GM12878 (cell line): ENCODE data around the gene KLK13. TPM values are rescaled to one million over a fixed set of nuclear protein-coding genes. Genes with fewer than 3 reads are reported as not detected.

ENCODE experiments used
- ATAC-seq: fragments of 200-7000 bp; cut with Tn5 transposase; 3 replicates; pipeline ENCODE4 v1.9.1; 2020; ENCODE audit warnings: mild to moderate bottlenecking, moderate library complexity
- BruUV-seq: library from RNA; stranded (reverse); fragments of 400-500 nt; replicated peaks from 2 replicates; lab custom pipeline; 2021; lab: Mats Ljungman, UMichigan
- CTCF ChIA-PET: fragments of 300-600 bp; sonication (Branson Sonifier 250); formaldehyde crosslinking; extraction: SDS; loops from one replicate; lab custom pipeline; 2021; ENCODE audit warnings: inconsistent platforms; lab: Yijun Ruan, JAX
- POLR2A ChIA-PET: fragments of 350-600 bp; formaldehyde crosslinking; extraction: SDS; loops from one replicate; lab custom pipeline; 2021; ENCODE audit warnings: inconsistent platforms; lab: Charles Lee
- RAD21 ChIA-PET: fragments of 300-600 bp; sonication (Branson Sonifier 250); formaldehyde crosslinking; loops from one replicate; lab custom pipeline; 2023; ENCODE audit warnings: antibody characterized with exemption; ENCODE audit not compliant: unreplicated experiment; lab: Charles Lee
- SMC1A ChIA-PET: fragments of 300-600 bp; sonication (Branson Sonifier 250); formaldehyde crosslinking; loops from one replicate; lab custom pipeline; 2023; ENCODE audit not compliant: unreplicated experiment, uncharacterized antibody; lab: Charles Lee
- DNase-seq: peaks from one replicate; pipeline ENCODE4 v3.0.0-alpha.2; 2011; ENCODE audit warnings: low read depth, low spot score
- FAIRE-seq: peaks from 3 replicates; lab custom pipeline; 2011; peaks lifted over from hg19 to GRCh38; lab: Jason Lieb, UNC
- H2AFZ ChIP-seq: 2 replicates; pipeline ENCODE4 v1.6.0; 2011; ENCODE audit warnings: low read depth, low read length, control low read depth; ENCODE audit not compliant: control insufficient read depth
- H3K27ac ChIP-seq: 2 replicates; pipeline ENCODE4 v1.5.1; 2011; ENCODE audit warnings: control low read depth; ENCODE audit not compliant: control insufficient read depth, insufficient read depth
- H3K27me3 ChIP-seq, 2 experiments: replicated peaks in 1 of 2; 2 replicates each; pipeline versions ENCODE4 v1.6.0 to v1.6.1; 2011; ENCODE audit warnings: low read length in 1 of 2; ENCODE audit not compliant: control insufficient read depth in 2 of 2, insufficient read depth in 2 of 2
- H3K36me3 ChIP-seq, 2 experiments: 2 replicates each; pipeline ENCODE4 v1.5.1; 2011; ENCODE audit warnings: low read length in 1 of 2; ENCODE audit not compliant: control insufficient read depth in 2 of 2, insufficient read depth in 2 of 2
- H3K4me1 ChIP-seq: 2 replicates; pipeline ENCODE4 v1.6.1; 2011; ENCODE audit warnings: mild to moderate bottlenecking, low read length, moderate library complexity, mixed read lengths; ENCODE audit not compliant: control insufficient read depth, insufficient read depth
- H3K4me2 ChIP-seq: 2 replicates; pipeline ENCODE4 v1.6.0; 2011; ENCODE audit warnings: control low read depth; ENCODE audit not compliant: control insufficient read depth, insufficient read depth
- H3K4me3 ChIP-seq: fragments of 200-600 bp; sonication (generic); 2 replicates; pipeline ENCODE4 v1.5.1; 2016
- H3K79me2 ChIP-seq: 2 replicates; pipeline ENCODE4 v1.6.0; 2011; ENCODE audit warnings: low read length; ENCODE audit not compliant: control insufficient read depth, insufficient read depth
- H3K9ac ChIP-seq: 2 replicates; pipeline ENCODE4 v1.8.0; 2011; ENCODE audit warnings: low read length, control low read depth, mixed read lengths; ENCODE audit not compliant: control insufficient read depth, insufficient read depth
- H3K9me3 ChIP-seq: replicated peaks from 3 replicates; pipeline ENCODE4 v1.5.1; 2011; ENCODE audit warnings: mild to moderate bottlenecking, low read length; ENCODE audit not compliant: control insufficient read depth, insufficient read depth
- H4K20me1 ChIP-seq: 2 replicates; pipeline ENCODE4 v1.6.0; 2011; ENCODE audit not compliant: control insufficient read depth, insufficient read depth
- ASH2L ChIP-seq: fragments of 300-600, 200-600 bp; sonication (generic); IDR thresholded peaks from 2 replicates; pipeline ENCODE4 v1.6.1; 2017; ENCODE audit warnings: low read depth, mild to moderate bottlenecking, borderline replicate concordance
- BRCA1 ChIP-seq: IDR thresholded peaks from 2 replicates; pipeline ENCODE4 v1.6.1; 2011; ENCODE audit warnings: low read depth, low read length, improper control_type of control experiment
- CHD1 ChIP-seq: IDR thresholded peaks from 2 replicates; pipeline ENCODE4 v1.6.1; 2012; ENCODE audit warnings: low read depth, low read length, improper control_type of control experiment
- CREB1 ChIP-seq: IDR thresholded peaks from 2 replicates; pipeline ENCODE4 v1.6.1; 2012; ENCODE audit warnings: low read depth, mild to moderate bottlenecking, inconsistent platforms
- MYB ChIP-seq: fragments of 150-350 bp; IDR thresholded peaks from 2 replicates; pipeline ENCODE4 v1.6.1; 2014; ENCODE audit warnings: mild to moderate bottlenecking, low read depth, low read length, borderline replicate concordance
- NR2C2 ChIP-seq: IDR thresholded peaks from 2 replicates; pipeline ENCODE4 v1.6.1; 2011; ENCODE audit warnings: borderline replicate concordance, low read depth; ENCODE audit not compliant: control insufficient read depth, insufficient read length
- NR2F1 ChIP-seq: fragments of 450-650 bp; conservative IDR thresholded peaks from 2 replicates; pipeline ENCODE4 v1.6.1; 2017; ENCODE audit warnings: mild to moderate bottlenecking
- TAF1 ChIP-seq: IDR thresholded peaks from 2 replicates; pipeline ENCODE4 v1.6.1; 2011; ENCODE audit warnings: mild to moderate bottlenecking, low read depth, low read length, borderline replicate concordance
- ZNF274 ChIP-seq: IDR thresholded peaks from one replicate; pipeline ENCODE4 v1.8.0; 2011; ENCODE audit not compliant: insufficient read length, insufficient read depth
- WGBS: methylation state at CpG from one replicate; pipeline ENCODE4 v1.1.6; 2016; ENCODE audit warnings: low lambda C conversion rate; ENCODE audit not compliant: insufficient replicate concordance, insufficient coverage; ENCODE audit errors: missing lambda C conversion rate; 5-methylcytosine and 5-hydroxymethylcytosine counted together
- in situ Hi-C: fragments of 300-500 bp; cut with MboI; formaldehyde crosslinking; loops from 9 replicates; pipeline ENCODE4 v1.14.3; 2018; ENCODE audit warnings: mixed read lengths
- intact Hi-C: fragments of 100-400 bp; cut with micrococcal nuclease; formaldehyde crosslinking; loops from one replicate; pipeline ENCODE4 v1.14.2; 2022; ENCODE audit not compliant: unreplicated experiment
- polyA plus RNA-seq, 11 experiments: library from polyadenylated mRNA; depleted of rRNA in 4 of 11; unstranded in 6 of 11; stranded (reverse) in 5 of 11; fragments of >200 nt; fragmentation: Nextera tagmentation in 4 of 11; fragmentation: Illumina TruSeq in 1 of 11; extraction: Ambion mirVana in 4 of 11; extraction: Trizol in 1 of 11; gene quantifications; 1 replicate in 1 of 11; 2 replicates in 10 of 11; pipeline versions ENCODE4 v1.2.1 to v1.2.3, GENCODE V29; 2011 to 2016; ENCODE audit warnings: inconsistent platforms in 2 of 11, missing spikeins in 2 of 11, low read depth in 1 of 11
- total RNA-seq, 4 experiments: library from RNA; depleted of rRNA in 3 of 4; stranded (reverse); fragments of >200 nt in 3 of 4; fragmentation: Illumina TruSeq in 1 of 4; extraction: Trizol in 1 of 4; gene quantifications; 2 replicates each; pipeline versions ENCODE4 v1.2.1 to v1.2.3, GENCODE V29; 2013 to 2021
- TF ChIP-seq, protein P1 (sequence below): fragments of 450-650 bp; IDR thresholded peaks from 2 replicates; pipeline ENCODE4 v1.6.1; 2018; ENCODE audit warnings: mild to moderate bottlenecking, low read depth, moderate library complexity; ENCODE audit not compliant: partially characterized antibody

KLK13 gene
- total and polyA plus RNA-seq, 10 of the 15 experiments (the other 5 are each of a cell fraction or from before 2014, with no cell fraction given): not detected

DNA sequence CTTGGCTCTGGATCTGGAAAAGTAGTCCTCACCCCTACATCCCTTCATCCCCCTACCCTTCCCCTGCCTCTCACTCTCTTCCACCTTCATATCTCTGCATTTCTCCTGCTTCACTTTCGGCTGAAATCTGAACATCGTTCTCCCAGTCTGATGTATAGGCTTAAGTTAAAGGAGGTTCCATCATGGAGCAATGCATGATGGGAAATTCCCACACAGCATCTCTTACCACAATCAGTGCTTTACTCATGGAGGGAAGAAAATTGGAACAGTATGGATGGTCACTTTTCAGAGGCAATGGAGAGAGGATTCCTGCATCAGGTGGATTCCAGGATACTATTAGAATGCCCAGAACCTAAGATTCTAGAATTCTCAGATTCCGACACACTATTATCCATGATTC, 57.4 kb downstream of the KLK13 start:
- 90% methylated on average over 3 of the region's 3 CpGs for WGBS
- H3K9ac ChIP-seq: no peak overlapping the region
- no peaks in the 10 kb centered on the region for H4K20me1 ChIP-seq
- no peak for ATAC-seq
- H3K27me3 ChIP-seq: no peaks in the 10 kb centered on the region
- SMC1A ChIA-PET: no interaction called here
- no peak overlapping the region for H3K4me3 ChIP-seq
- BruUV-seq: no TSS peak
- FAIRE-seq: no peak
- no peak for DNase-seq
- CTCF ChIA-PET: no interaction called here
- no peak overlapping the region for H3K4me2 ChIP-seq
- RAD21 ChIA-PET: no interaction called here
- no peaks in the 10 kb centered on the region for H3K9me3 ChIP-seq
- in situ Hi-C loops: no loop called here
- intact Hi-C loops: no loop called here
- POLR2A ChIA-PET: interaction anchor here (0.6 kb wide), 1 partner anchor 14 kb away, joined by 6 read pairs; no protein-coding TSS in a partner anchor
- no peaks in the 10 kb centered on the region for H3K4me1 ChIP-seq
- no peak for TF ChIP-seq CREB1
- no peak for TF ChIP-seq NR2C2
- TF ChIP-seq CHD1: no peak
- no peak for TF ChIP-seq NR2F1
- TF ChIP-seq ZNF274: no peak
- TF ChIP-seq ASH2L: no peak
- TF ChIP-seq BRCA1: no peak
- no peak for TF ChIP-seq MYB
- no peak for TF ChIP-seq TAF1
- TF ChIP-seq, protein P1, sequence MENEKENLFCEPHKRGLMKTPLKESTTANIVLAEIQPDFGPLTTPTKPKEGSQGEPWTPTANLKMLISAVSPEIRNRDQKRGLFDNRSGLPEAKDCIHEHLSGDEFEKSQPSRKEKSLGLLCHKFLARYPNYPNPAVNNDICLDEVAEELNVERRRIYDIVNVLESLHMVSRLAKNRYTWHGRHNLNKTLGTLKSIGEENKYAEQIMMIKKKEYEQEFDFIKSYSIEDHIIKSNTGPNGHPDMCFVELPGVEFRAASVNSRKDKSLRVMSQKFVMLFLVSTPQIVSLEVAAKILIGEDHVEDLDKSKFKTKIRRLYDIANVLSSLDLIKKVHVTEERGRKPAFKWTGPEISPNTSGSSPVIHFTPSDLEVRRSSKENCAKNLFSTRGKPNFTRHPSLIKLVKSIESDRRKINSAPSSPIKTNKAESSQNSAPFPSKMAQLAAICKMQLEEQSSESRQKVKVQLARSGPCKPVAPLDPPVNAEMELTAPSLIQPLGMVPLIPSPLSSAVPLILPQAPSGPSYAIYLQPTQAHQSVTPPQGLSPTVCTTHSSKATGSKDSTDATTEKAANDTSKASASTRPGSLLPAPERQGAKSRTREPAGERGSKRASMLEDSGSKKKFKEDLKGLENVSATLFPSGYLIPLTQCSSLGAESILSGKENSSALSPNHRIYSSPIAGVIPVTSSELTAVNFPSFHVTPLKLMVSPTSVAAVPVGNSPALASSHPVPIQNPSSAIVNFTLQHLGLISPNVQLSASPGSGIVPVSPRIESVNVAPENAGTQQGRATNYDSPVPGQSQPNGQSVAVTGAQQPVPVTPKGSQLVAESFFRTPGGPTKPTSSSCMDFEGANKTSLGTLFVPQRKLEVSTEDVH: no peak
- H3K36me3 ChIP-seq: no peaks in the 10 kb centered on the region
- no peak overlapping the region for H2AFZ ChIP-seq
- H3K79me2 ChIP-seq: no peaks in the 10 kb centered on the region
- H3K27ac ChIP-seq: no peak overlapping the region
